A549 (cell line): Measurements from ENCODE around the gene CPOX.

Experiments
- CEBPB ChIP-seq, 2 experiments: fragments of >200 bp in 1 of 2; sonication (Bioruptor Twin) in 1 of 2; formaldehyde crosslinking in 1 of 2; IDR thresholded peaks; 2 replicates each; pipeline ENCODE4 v1.6.1; 2012 to 2016
- CTCF ChIP-seq: fragments of >200 bp; sonication (Bioruptor Twin); formaldehyde crosslinking; IDR thresholded peaks from 3 replicates; pipeline ENCODE4 v1.5.1; 2016
- EP300 ChIP-seq, 2 experiments: fragments of >200 bp; sonication (Bioruptor Twin); formaldehyde crosslinking; IDR thresholded peaks; 2 replicates in 1 of 2; 3 replicates in 1 of 2; pipeline ENCODE4 v1.6.1; 2016 to 2017
- ESRRA ChIP-seq: fragments of 150-350 bp; IDR thresholded peaks from 2 replicates; pipeline ENCODE4 v1.6.1; 2014; ENCODE audit warnings: mild to moderate bottlenecking, low read length, borderline replicate concordance
- JUN ChIP-seq, 2 experiments: fragments of >200 bp; sonication (Bioruptor Twin); formaldehyde crosslinking; IDR thresholded peaks; 2 replicates in 1 of 2; 3 replicates in 1 of 2; pipeline ENCODE4 v1.6.1; 2016 to 2017
- JUNB ChIP-seq: fragments of >200 bp; sonication (Bioruptor Twin); formaldehyde crosslinking; IDR thresholded peaks from 2 replicates; pipeline ENCODE4 v1.6.1; 2016
- REST ChIP-seq: fragments of 200-600 bp; sonication (generic); IDR thresholded peaks from 2 replicates; pipeline ENCODE4 v1.6.1; 2016; ENCODE audit warnings: antibody characterized with exemption, mild to moderate bottlenecking, moderate library complexity
- SMC3 ChIP-seq: fragments of >200 bp; sonication (Bioruptor Twin); formaldehyde crosslinking; IDR thresholded peaks from 3 replicates; pipeline ENCODE4 v1.6.1; 2018; ENCODE audit warnings: inconsistent platforms
- SREBF2 ChIP-seq: fragments of 450-650 bp; IDR thresholded peaks from 2 replicates; pipeline ENCODE4 v1.6.1; 2014; ENCODE audit warnings: mild to moderate bottlenecking, moderate library complexity
- TF ChIP-seq, protein P1 (sequence below): fragments of 250-450 bp; sonication (Bioruptor Pico); IDR thresholded peaks from 2 replicates; pipeline ENCODE4 v1.5.0; 2021; ENCODE audit warnings: mild to moderate bottlenecking, moderate library complexity, borderline replicate concordance

- TF ChIP-seq, protein P1, sequence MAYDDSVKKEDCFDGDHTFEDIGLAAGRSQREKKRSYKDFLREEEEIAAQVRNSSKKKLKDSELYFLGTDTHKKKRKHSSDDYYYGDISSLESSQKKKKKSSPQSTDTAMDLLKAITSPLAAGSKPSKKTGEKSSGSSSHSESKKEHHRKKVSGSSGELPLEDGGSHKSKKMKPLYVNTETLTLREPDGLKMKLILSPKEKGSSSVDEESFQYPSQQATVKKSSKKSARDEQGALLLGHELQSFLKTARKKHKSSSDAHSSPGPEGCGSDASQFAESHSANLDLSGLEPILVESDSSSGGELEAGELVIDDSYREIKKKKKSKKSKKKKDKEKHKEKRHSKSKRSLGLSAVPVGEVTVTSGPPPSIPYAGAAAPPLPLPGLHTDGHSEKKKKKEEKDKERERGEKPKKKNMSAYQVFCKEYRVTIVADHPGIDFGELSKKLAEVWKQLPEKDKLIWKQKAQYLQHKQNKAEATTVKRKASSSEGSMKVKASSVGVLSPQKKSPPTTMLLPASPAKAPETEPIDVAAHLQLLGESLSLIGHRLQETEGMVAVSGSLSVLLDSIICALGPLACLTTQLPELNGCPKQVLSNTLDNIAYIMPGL (CRISPR knock-in tag) = no peak
- TF ChIP-seq ESRRA (no peak), EP300 (IDR thresholded peaks at IDR 0.05) (no peak), CTCF (no peak), SREBF2 (no peak), SMC3 (no peak), JUN (IDR thresholded peaks at IDR 0.05) (no peak), CEBPB (IDR thresholded peaks at IDR 0.05) (no peak), REST (no peak), JUNB (no peak)
These were observed 5.1 kb upstream of the CPOX start for GRCh38 chr3:98598492-98598891.
